Measurements from ENCODE around the gene GLIPR2.

DNA sequence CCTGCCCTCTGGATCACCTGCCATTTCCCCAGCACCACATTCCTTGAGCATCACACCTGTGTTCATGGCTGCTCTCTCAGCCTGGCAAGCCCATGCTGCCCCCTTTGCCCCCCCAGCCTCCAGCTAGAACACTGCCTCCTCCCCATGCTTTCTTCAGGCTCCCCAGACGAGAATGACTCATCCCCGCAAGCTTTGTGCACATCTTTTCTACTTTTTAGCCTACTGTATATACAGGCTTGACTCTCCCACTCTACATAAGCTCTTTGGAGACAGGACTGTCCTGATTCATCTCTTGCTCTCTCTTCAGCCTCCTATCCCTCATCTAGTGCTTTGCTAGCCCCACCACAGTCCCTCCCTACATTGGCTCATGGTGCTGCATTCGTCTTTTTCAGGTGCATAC, 19.9 kb upstream of the GLIPR2 start:
- TF ChIP-seq, protein P1, sequence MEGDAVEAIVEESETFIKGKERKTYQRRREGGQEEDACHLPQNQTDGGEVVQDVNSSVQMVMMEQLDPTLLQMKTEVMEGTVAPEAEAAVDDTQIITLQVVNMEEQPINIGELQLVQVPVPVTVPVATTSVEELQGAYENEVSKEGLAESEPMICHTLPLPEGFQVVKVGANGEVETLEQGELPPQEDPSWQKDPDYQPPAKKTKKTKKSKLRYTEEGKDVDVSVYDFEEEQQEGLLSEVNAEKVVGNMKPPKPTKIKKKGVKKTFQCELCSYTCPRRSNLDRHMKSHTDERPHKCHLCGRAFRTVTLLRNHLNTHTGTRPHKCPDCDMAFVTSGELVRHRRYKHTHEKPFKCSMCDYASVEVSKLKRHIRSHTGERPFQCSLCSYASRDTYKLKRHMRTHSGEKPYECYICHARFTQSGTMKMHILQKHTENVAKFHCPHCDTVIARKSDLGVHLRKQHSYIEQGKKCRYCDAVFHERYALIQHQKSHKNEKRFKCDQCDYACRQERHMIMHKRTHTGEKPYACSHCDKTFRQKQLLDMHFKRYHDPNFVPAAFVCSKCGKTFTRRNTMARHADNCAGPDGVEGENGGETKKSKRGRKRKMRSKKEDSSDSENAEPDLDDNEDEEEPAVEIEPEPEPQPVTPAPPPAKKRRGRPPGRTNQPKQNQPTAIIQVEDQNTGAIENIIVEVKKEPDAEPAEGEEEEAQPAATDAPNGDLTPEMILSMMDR (conservative IDR thresholded peaks at IDR 0.05; ENCODE audit: low read depth in 2 of 2) = no peak
- TF ChIP-seq EZH2 (IDR thresholded peaks at IDR 0.05; ENCODE audit: low read depth, unreplicated experiment) (no peak), POLR2AphosphoS5 (IDR thresholded peaks at IDR 0.05; ENCODE audit: low read depth) (no peak), ZNF331 (CRISPR knock-in tag; IDR thresholded peaks at IDR 0.05; ENCODE audit: low read depth) (no peak), CREB1 (CRISPR knock-in tag; IDR thresholded peaks at IDR 0.05; ENCODE audit: low read depth) (no peak), EZH2phosphoT487 (IDR thresholded peaks at IDR 0.05; ENCODE audit: unreplicated experiment) (no peak)
- TF ChIP-seq, protein P2, sequence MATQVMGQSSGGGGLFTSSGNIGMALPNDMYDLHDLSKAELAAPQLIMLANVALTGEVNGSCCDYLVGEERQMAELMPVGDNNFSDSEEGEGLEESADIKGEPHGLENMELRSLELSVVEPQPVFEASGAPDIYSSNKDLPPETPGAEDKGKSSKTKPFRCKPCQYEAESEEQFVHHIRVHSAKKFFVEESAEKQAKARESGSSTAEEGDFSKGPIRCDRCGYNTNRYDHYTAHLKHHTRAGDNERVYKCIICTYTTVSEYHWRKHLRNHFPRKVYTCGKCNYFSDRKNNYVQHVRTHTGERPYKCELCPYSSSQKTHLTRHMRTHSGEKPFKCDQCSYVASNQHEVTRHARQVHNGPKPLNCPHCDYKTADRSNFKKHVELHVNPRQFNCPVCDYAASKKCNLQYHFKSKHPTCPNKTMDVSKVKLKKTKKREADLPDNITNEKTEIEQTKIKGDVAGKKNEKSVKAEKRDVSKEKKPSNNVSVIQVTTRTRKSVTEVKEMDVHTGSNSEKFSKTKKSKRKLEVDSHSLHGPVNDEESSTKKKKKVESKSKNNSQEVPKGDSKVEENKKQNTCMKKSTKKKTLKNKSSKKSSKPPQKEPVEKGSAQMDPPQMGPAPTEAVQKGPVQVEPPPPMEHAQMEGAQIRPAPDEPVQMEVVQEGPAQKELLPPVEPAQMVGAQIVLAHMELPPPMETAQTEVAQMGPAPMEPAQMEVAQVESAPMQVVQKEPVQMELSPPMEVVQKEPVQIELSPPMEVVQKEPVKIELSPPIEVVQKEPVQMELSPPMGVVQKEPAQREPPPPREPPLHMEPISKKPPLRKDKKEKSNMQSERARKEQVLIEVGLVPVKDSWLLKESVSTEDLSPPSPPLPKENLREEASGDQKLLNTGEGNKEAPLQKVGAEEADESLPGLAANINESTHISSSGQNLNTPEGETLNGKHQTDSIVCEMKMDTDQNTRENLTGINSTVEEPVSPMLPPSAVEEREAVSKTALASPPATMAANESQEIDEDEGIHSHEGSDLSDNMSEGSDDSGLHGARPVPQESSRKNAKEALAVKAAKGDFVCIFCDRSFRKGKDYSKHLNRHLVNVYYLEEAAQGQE (IDR thresholded peaks at IDR 0.05; ENCODE audit: unreplicated experiment) = no peak

All from GM23338 (cell line).